HG02870 (cell line): ENCODE data around the gene AKAP10.
"Not testable (repeated sequence)": the region's sequence is repeated elsewhere in the genome, so short reads cannot be mapped to it uniquely, and the experiment has no call there.

Experiments used
- ATAC-seq: cut with Tn5 transposase; IDR thresholded peaks from one replicate; pipeline ENCODE4 v1.9.1; 2021; ENCODE audit warnings: mild to moderate bottlenecking, moderate library complexity; ENCODE audit not compliant: unreplicated experiment

The AKAP10 gene

GRCh38 chr17:19933628-19934027, 44.0 kb downstream of the AKAP10 start:
- ATAC-seq, result no peak

GRCh38 chr17:19933221-19933620, 44.4 kb downstream of the AKAP10 start:
- ATAC-seq, result no peak

- no peak for ATAC-seq
Observed at GRCh38 chr17:19928299-19928698, 49.3 kb downstream of the AKAP10 start.

- ATAC-seq, result no peak
Observed at GRCh38 chr17:19915245-19915978, 62.2 kb downstream of the AKAP10 start.

GRCh38 chr17:19911033-19911432, 66.6 kb downstream of the AKAP10 start:
- no peak for ATAC-seq

GRCh38 chr17:19909139-19909538, 68.5 kb downstream of the AKAP10 start:
- ATAC-seq, result no peak

- no peak for ATAC-seq
Observed at GRCh38 chr17:19905502-19905901, 72.1 kb downstream of the AKAP10 start.

GRCh38 chr17:19904924-19905323, 72.7 kb downstream of the AKAP10 start:
- no peak for ATAC-seq

- no peak for ATAC-seq
Observed at GRCh38 chr17:19904412-19904811, 73.2 kb downstream of the AKAP10 start.

GRCh38 chr17:19900809-19901208, 76.8 kb downstream of the AKAP10 start:
- ATAC-seq, result no peak

GRCh38 chr17:19897903-19898302, 79.7 kb downstream of the AKAP10 start:
- ATAC-seq, result no peak

- no peak for ATAC-seq
Observed at GRCh38 chr17:19897090-19897837, 80.4 kb downstream of the AKAP10 start.

GRCh38 chr17:19896679-19897078, 80.9 kb downstream of the AKAP10 start:
- ATAC-seq, result no peak

GRCh38 chr17:19890554-19890953, 87.1 kb downstream of the AKAP10 start:
- not testable (repeated sequence) for ATAC-seq

- ATAC-seq, result not testable (repeated sequence)
Observed at GRCh38 chr17:19890001-19890400, 87.6 kb downstream of the AKAP10 start.

GRCh38 chr17:19886116-19886515, 91.5 kb downstream of the AKAP10 start:
- ATAC-seq, result no peak

- no peak for ATAC-seq
Observed at GRCh38 chr17:19883537-19884215, 94.0 kb downstream of the AKAP10 start.

- no peak for ATAC-seq
Observed at GRCh38 chr17:19880393-19880792, 97.2 kb downstream of the AKAP10 start.

GRCh38 chr17:19877364-19877945, 100.2 kb downstream of the AKAP10 start:
- ATAC-seq, result no peak

GRCh38 chr17:19876529-19877161, 101.0 kb downstream of the AKAP10 start:
- no peak for ATAC-seq

- no peak for ATAC-seq
Observed at GRCh38 chr17:19874256-19874655, 103.4 kb downstream of the AKAP10 start.
